GM12878 (cell line): ENCODE data around the gene PRKAG2. TPM values are rescaled to one million over a fixed set of nuclear protein-coding genes. Genes with fewer than 3 reads are reported as not detected.

Experiments used
- ATAC-seq: fragments of 200-7000 bp; cut with Tn5 transposase; 3 replicates; pipeline ENCODE4 v1.9.1; 2020; ENCODE audit warnings: mild to moderate bottlenecking, moderate library complexity
- BruUV-seq: library from RNA; stranded (reverse); fragments of 400-500 nt; replicated peaks from 2 replicates; lab custom pipeline; 2021; lab: Mats Ljungman, UMichigan
- CTCF ChIA-PET: fragments of 300-600 bp; sonication (Branson Sonifier 250); formaldehyde crosslinking; extraction: SDS; loops from one replicate; lab custom pipeline; 2021; ENCODE audit warnings: inconsistent platforms; lab: Yijun Ruan, JAX
- POLR2A ChIA-PET: fragments of 350-600 bp; formaldehyde crosslinking; extraction: SDS; loops from one replicate; lab custom pipeline; 2021; ENCODE audit warnings: inconsistent platforms; lab: Charles Lee
- RAD21 ChIA-PET: fragments of 300-600 bp; sonication (Branson Sonifier 250); formaldehyde crosslinking; loops from one replicate; lab custom pipeline; 2023; ENCODE audit warnings: antibody characterized with exemption; ENCODE audit not compliant: unreplicated experiment; lab: Charles Lee
- SMC1A ChIA-PET: fragments of 300-600 bp; sonication (Branson Sonifier 250); formaldehyde crosslinking; loops from one replicate; lab custom pipeline; 2023; ENCODE audit not compliant: unreplicated experiment, uncharacterized antibody; lab: Charles Lee
- DNase-seq: peaks from one replicate; pipeline ENCODE4 v3.0.0-alpha.2; 2011; ENCODE audit warnings: low read depth, low spot score
- FAIRE-seq: peaks from 3 replicates; lab custom pipeline; 2011; peaks lifted over from hg19 to GRCh38; lab: Jason Lieb, UNC
- H2AFZ ChIP-seq: 2 replicates; pipeline ENCODE4 v1.6.0; 2011; ENCODE audit warnings: low read depth, low read length, control low read depth; ENCODE audit not compliant: control insufficient read depth
- H3K27ac ChIP-seq: 2 replicates; pipeline ENCODE4 v1.5.1; 2011; ENCODE audit warnings: control low read depth; ENCODE audit not compliant: control insufficient read depth, insufficient read depth
- H3K27me3 ChIP-seq, 2 experiments: replicated peaks in 1 of 2; 2 replicates each; pipeline versions ENCODE4 v1.6.0 to v1.6.1; 2011; ENCODE audit warnings: low read length in 1 of 2; ENCODE audit not compliant: control insufficient read depth in 2 of 2, insufficient read depth in 2 of 2
- H3K36me3 ChIP-seq, 2 experiments: 2 replicates each; pipeline ENCODE4 v1.5.1; 2011; ENCODE audit warnings: low read length in 1 of 2; ENCODE audit not compliant: control insufficient read depth in 2 of 2, insufficient read depth in 2 of 2
- H3K4me1 ChIP-seq: 2 replicates; pipeline ENCODE4 v1.6.1; 2011; ENCODE audit warnings: mild to moderate bottlenecking, low read length, moderate library complexity, mixed read lengths; ENCODE audit not compliant: control insufficient read depth, insufficient read depth
- H3K4me2 ChIP-seq: 2 replicates; pipeline ENCODE4 v1.6.0; 2011; ENCODE audit warnings: control low read depth; ENCODE audit not compliant: control insufficient read depth, insufficient read depth
- H3K4me3 ChIP-seq: fragments of 200-600 bp; sonication (generic); 2 replicates; pipeline ENCODE4 v1.5.1; 2016
- H3K79me2 ChIP-seq: 2 replicates; pipeline ENCODE4 v1.6.0; 2011; ENCODE audit warnings: low read length; ENCODE audit not compliant: control insufficient read depth, insufficient read depth
- H3K9ac ChIP-seq: 2 replicates; pipeline ENCODE4 v1.8.0; 2011; ENCODE audit warnings: low read length, control low read depth, mixed read lengths; ENCODE audit not compliant: control insufficient read depth, insufficient read depth
- H3K9me3 ChIP-seq: replicated peaks from 3 replicates; pipeline ENCODE4 v1.5.1; 2011; ENCODE audit warnings: mild to moderate bottlenecking, low read length; ENCODE audit not compliant: control insufficient read depth, insufficient read depth
- H4K20me1 ChIP-seq: 2 replicates; pipeline ENCODE4 v1.6.0; 2011; ENCODE audit not compliant: control insufficient read depth, insufficient read depth
- CEBPB ChIP-seq, 2 experiments: fragments of 150-350 bp in 1 of 2; IDR thresholded peaks; 2 replicates each; pipeline ENCODE4 v1.6.1; 2012 to 2014; ENCODE audit warnings: low read depth in 2 of 2, low read length in 2 of 2, borderline replicate concordance in 1 of 2, inconsistent platforms in 1 of 2
- CHD1 ChIP-seq: IDR thresholded peaks from 2 replicates; pipeline ENCODE4 v1.6.1; 2012; ENCODE audit warnings: low read depth, low read length, improper control_type of control experiment
- HCFC1 ChIP-seq: fragments of 150-350 bp; IDR thresholded peaks from 2 replicates; pipeline ENCODE4 v1.6.1; 2014; ENCODE audit warnings: low read length
- KLF5 ChIP-seq: fragments of 450-650 bp; IDR thresholded peaks from 2 replicates; pipeline ENCODE4 v1.6.1; 2014; ENCODE audit warnings: mild to moderate bottlenecking; ENCODE audit not compliant: partially characterized antibody
- MEF2B ChIP-seq: fragments of 450-650 bp; IDR thresholded peaks from 2 replicates; pipeline ENCODE4 v1.6.1; 2018; ENCODE audit warnings: mild to moderate bottlenecking, moderate library complexity; ENCODE audit not compliant: partially characterized antibody, poor library complexity, severe bottlenecking
- MTA3 ChIP-seq: IDR thresholded peaks from 2 replicates; pipeline ENCODE4 v1.6.1; 2012; ENCODE audit warnings: low read length, inconsistent platforms, borderline replicate concordance
- NFIC ChIP-seq: IDR thresholded peaks from 2 replicates; pipeline ENCODE4 v1.6.1; 2012; ENCODE audit warnings: low read depth, mild to moderate bottlenecking, inconsistent platforms, low read length, moderate library complexity
- NFXL1 ChIP-seq: fragments of 450-650 bp; IDR thresholded peaks from 2 replicates; pipeline ENCODE4 v1.6.1; 2017; ENCODE audit warnings: antibody characterized with exemption, mild to moderate bottlenecking, borderline replicate concordance
- PKNOX1 ChIP-seq: fragments of 450-650 bp; IDR thresholded peaks from 2 replicates; pipeline ENCODE4 v1.6.1; 2016; ENCODE audit warnings: mild to moderate bottlenecking
- RBBP5 ChIP-seq: fragments of 200-600 bp; sonication (generic); conservative IDR thresholded peaks from 2 replicates; pipeline ENCODE4 v1.6.1; 2016
- SIN3A ChIP-seq: IDR thresholded peaks from 2 replicates; pipeline ENCODE4 v1.6.1; 2012; ENCODE audit warnings: low read depth, low read length, improper control_type of control experiment
- SMARCA5 ChIP-seq: fragments of 450-650 bp; IDR thresholded peaks from 2 replicates; pipeline ENCODE4 v1.6.1; 2017; ENCODE audit warnings: mild to moderate bottlenecking
- SMC3 ChIP-seq: IDR thresholded peaks from 2 replicates; pipeline ENCODE4 v1.6.1; 2011; ENCODE audit warnings: low read length, improper control_type of control experiment, borderline replicate concordance
- STAT3 ChIP-seq: IDR thresholded peaks from 2 replicates; pipeline ENCODE4 v1.6.1; 2011; ENCODE audit warnings: low read depth, low read length, improper control_type of control experiment
- TCF12 ChIP-seq: IDR thresholded peaks from 2 replicates; pipeline ENCODE4 v1.6.1; 2011; ENCODE audit warnings: low read depth, mild to moderate bottlenecking, low read length
- WGBS: methylation state at CpG from one replicate; pipeline ENCODE4 v1.1.6; 2016; ENCODE audit warnings: low lambda C conversion rate; ENCODE audit not compliant: insufficient replicate concordance, insufficient coverage; ENCODE audit errors: missing lambda C conversion rate; 5-methylcytosine and 5-hydroxymethylcytosine counted together
- in situ Hi-C: fragments of 300-500 bp; cut with MboI; formaldehyde crosslinking; loops from 9 replicates; pipeline ENCODE4 v1.14.3; 2018; ENCODE audit warnings: mixed read lengths
- intact Hi-C: fragments of 100-400 bp; cut with micrococcal nuclease; formaldehyde crosslinking; loops from one replicate; pipeline ENCODE4 v1.14.2; 2022; ENCODE audit not compliant: unreplicated experiment
- polyA plus RNA-seq, 11 experiments: library from polyadenylated mRNA; depleted of rRNA in 4 of 11; unstranded in 6 of 11; stranded (reverse) in 5 of 11; fragments of >200 nt; fragmentation: Nextera tagmentation in 4 of 11; fragmentation: Illumina TruSeq in 1 of 11; extraction: Ambion mirVana in 4 of 11; extraction: Trizol in 1 of 11; gene quantifications; 1 replicate in 1 of 11; 2 replicates in 10 of 11; pipeline versions ENCODE4 v1.2.1 to v1.2.3, GENCODE V29; 2011 to 2016; ENCODE audit warnings: inconsistent platforms in 2 of 11, missing spikeins in 2 of 11, low read depth in 1 of 11
- total RNA-seq, 4 experiments: library from RNA; depleted of rRNA in 3 of 4; stranded (reverse); fragments of >200 nt in 3 of 4; fragmentation: Illumina TruSeq in 1 of 4; extraction: Trizol in 1 of 4; gene quantifications; 2 replicates each; pipeline versions ENCODE4 v1.2.1 to v1.2.3, GENCODE V29; 2013 to 2021
- TF ChIP-seq, protein P1 (sequence below): fragments of 450-650 bp; formaldehyde crosslinking; IDR thresholded peaks from 2 replicates; pipeline ENCODE4 v1.4.0; 2020; ENCODE audit warnings: mild to moderate bottlenecking, moderate library complexity
- TF ChIP-seq, protein P2 (sequence below): IDR thresholded peaks from 2 replicates; pipeline ENCODE4 v1.6.1; 2011; ENCODE audit warnings: low read depth, low read length, improper control_type of control experiment, borderline replicate concordance

PRKAG2 gene
- total and polyA plus RNA-seq, 10 of the 15 experiments (the other 5 are each of a cell fraction or from before 2014, with no cell fraction given) = 3.4 to 8.9 (median 6.8) TPM

- TF ChIP-seq, protein P1, sequence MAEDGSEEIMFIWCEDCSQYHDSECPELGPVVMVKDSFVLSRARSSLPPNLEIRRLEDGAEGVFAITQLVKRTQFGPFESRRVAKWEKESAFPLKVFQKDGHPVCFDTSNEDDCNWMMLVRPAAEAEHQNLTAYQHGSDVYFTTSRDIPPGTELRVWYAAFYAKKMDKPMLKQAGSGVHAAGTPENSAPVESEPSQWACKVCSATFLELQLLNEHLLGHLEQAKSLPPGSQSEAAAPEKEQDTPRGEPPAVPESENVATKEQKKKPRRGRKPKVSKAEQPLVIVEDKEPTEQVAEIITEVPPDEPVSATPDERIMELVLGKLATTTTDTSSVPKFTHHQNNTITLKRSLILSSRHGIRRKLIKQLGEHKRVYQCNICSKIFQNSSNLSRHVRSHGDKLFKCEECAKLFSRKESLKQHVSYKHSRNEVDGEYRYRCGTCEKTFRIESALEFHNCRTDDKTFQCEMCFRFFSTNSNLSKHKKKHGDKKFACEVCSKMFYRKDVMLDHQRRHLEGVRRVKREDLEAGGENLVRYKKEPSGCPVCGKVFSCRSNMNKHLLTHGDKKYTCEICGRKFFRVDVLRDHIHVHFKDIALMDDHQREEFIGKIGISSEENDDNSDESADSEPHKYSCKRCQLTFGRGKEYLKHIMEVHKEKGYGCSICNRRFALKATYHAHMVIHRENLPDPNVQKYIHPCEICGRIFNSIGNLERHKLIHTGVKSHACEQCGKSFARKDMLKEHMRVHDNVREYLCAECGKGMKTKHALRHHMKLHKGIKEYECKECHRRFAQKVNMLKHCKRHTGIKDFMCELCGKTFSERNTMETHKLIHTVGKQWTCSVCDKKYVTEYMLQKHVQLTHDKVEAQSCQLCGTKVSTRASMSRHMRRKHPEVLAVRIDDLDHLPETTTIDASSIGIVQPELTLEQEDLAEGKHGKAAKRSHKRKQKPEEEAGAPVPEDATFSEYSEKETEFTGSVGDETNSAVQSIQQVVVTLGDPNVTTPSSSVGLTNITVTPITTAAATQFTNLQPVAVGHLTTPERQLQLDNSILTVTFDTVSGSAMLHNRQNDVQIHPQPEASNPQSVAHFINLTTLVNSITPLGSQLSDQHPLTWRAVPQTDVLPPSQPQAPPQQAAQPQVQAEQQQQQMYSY (CRISPR knock-in tag) = no peak
- TF ChIP-seq NFXL1 (no peak), STAT3 (no peak), MEF2B (no peak)
- TF ChIP-seq, all 136 proteins: peak for 0
These were observed 102.0 kb downstream of the PRKAG2 start (continued) for GRCh38 chr7:151774951-151775350.

- no peak for ATAC-seq
- BruUV-seq = no TSS peak
- no peak overlapping the region for H3K4me3 ChIP-seq
- DNase-seq = no peak
- H4K20me1 ChIP-seq = no peaks in the 10 kb centered on the region
- no peaks in the 10 kb centered on the region for H3K36me3 ChIP-seq
- intact Hi-C loops (no loop called here), in situ Hi-C loops (no loop called here)
- no peak overlapping the region for H3K27ac ChIP-seq
- no peaks in the 10 kb centered on the region for H3K9me3 ChIP-seq
- ChIA-PET RAD21 (interaction anchor here (0.6 kb wide), 1 partner anchor 578 kb away, joined by 3 read pairs; no protein-coding TSS in a partner anchor), SMC1A (interaction anchor here (0.6 kb wide), 1 partner anchor 42 kb away, joined by 4 read pairs; no protein-coding TSS in a partner anchor), CTCF (interaction anchor here (0.6 to 1.7 kb wide), 2 partner anchors 8 to 449 kb away, joined by 3 to 5 read pairs; no protein-coding TSS in a partner anchor), POLR2A (no interaction called here)
- WGBS = 78% methylated on average over 9 of the region's 9 CpGs
- FAIRE-seq = no peak
- no peak overlapping the region for H3K4me2 ChIP-seq
- no peaks in the 10 kb centered on the region for H3K79me2 ChIP-seq
- H3K4me1 ChIP-seq = peaks cover 5% of the 10 kb centered on the region
- H3K27me3 ChIP-seq = no peaks in the 10 kb centered on the region
- no peak overlapping the region for H3K9ac ChIP-seq
- TF ChIP-seq MTA3 = no peak
- no peak for TF ChIP-seq CEBPB (IDR thresholded peaks at IDR 0.05; ENCODE audit: borderline replicate concordance in 1 of 2, low read depth in 2 of 2, low read length in 2 of 2)
- no peak for TF ChIP-seq PKNOX1
- no peak for TF ChIP-seq HCFC1
- no peak for TF ChIP-seq SMC3
- TF ChIP-seq NFIC = no peak
- TF ChIP-seq TCF12 = no peak
- no peak for TF ChIP-seq RBBP5
- TF ChIP-seq, protein P2, sequence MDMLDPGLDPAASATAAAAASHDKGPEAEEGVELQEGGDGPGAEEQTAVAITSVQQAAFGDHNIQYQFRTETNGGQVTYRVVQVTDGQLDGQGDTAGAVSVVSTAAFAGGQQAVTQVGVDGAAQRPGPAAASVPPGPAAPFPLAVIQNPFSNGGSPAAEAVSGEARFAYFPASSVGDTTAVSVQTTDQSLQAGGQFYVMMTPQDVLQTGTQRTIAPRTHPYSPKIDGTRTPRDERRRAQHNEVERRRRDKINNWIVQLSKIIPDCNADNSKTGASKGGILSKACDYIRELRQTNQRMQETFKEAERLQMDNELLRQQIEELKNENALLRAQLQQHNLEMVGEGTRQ = no peak
- no peak for TF ChIP-seq CHD1
- no peak for TF ChIP-seq KLF5
- TF ChIP-seq SIN3A = no peak
- TF ChIP-seq SMARCA5 = no peak
- H2AFZ ChIP-seq = no peak overlapping the region
These were observed 103.1 kb downstream of the PRKAG2 start for GRCh38 chr7:151773797-151774196.
